Activated naive CD8-positive, alpha-beta T cell treated with anti-CD3 and anti-CD28 coated beads, Interleukin-2, amount 10 ng/mL, durations not matched to agents 7 days and 5 days (primary cell): Measurements from ENCODE around the gene HES5. TPM values are rescaled to one million over a fixed set of nuclear protein-coding genes. Genes with fewer than 3 reads are reported as not detected.

ENCODE experiments used
- ATAC-seq: fragments of 150-1000 bp; cut with Tn5 transposase; one replicate; pipeline ENCODE4 v1.10.0; 2021; ENCODE audit warnings: low read depth, moderate library complexity
- POLR2A ChIA-PET: fragments of 350-600 bp; sonication (Branson Sonifier 250); formaldehyde crosslinking; loops from one replicate; lab custom pipeline; 2021; ENCODE audit warnings: antibody characterized with exemption; lab: Charles Lee
- DNase-seq: peaks from one replicate; pipeline ENCODE4 v3.0.0; 2021
- H3K27ac Mint-ChIP-seq: one replicate; pipeline ENCODE4 v1.8.0; 2022; ENCODE audit warnings: mild to moderate bottlenecking, mixed read lengths
- H3K27me3 Mint-ChIP-seq: one replicate; pipeline ENCODE4 v1.8.0; 2022; ENCODE audit warnings: mild to moderate bottlenecking, moderate library complexity, mixed read lengths
- H3K36me3 Mint-ChIP-seq: one replicate; pipeline ENCODE4 v1.8.0; 2021; ENCODE audit warnings: mild to moderate bottlenecking, mixed read lengths
- H3K4me1 Mint-ChIP-seq: one replicate; pipeline ENCODE4 v1.8.0; 2021; ENCODE audit warnings: mixed read lengths
- H3K4me3 Mint-ChIP-seq: one replicate; pipeline ENCODE4 v1.8.0; 2022; ENCODE audit warnings: mild to moderate bottlenecking, moderate library complexity, mixed read lengths
- H3K9me3 Mint-ChIP-seq: one replicate; pipeline ENCODE4 v1.8.0; 2021; ENCODE audit warnings: mixed read lengths
- total RNA-seq, 2 experiments: library from RNA; stranded (reverse); gene quantifications; one replicate each; pipeline ENCODE4 v1.2.3, GENCODE V29; 2021

Gene HES5
- total RNA-seq, 2 experiments from 2014 or later = not detected

DNA sequence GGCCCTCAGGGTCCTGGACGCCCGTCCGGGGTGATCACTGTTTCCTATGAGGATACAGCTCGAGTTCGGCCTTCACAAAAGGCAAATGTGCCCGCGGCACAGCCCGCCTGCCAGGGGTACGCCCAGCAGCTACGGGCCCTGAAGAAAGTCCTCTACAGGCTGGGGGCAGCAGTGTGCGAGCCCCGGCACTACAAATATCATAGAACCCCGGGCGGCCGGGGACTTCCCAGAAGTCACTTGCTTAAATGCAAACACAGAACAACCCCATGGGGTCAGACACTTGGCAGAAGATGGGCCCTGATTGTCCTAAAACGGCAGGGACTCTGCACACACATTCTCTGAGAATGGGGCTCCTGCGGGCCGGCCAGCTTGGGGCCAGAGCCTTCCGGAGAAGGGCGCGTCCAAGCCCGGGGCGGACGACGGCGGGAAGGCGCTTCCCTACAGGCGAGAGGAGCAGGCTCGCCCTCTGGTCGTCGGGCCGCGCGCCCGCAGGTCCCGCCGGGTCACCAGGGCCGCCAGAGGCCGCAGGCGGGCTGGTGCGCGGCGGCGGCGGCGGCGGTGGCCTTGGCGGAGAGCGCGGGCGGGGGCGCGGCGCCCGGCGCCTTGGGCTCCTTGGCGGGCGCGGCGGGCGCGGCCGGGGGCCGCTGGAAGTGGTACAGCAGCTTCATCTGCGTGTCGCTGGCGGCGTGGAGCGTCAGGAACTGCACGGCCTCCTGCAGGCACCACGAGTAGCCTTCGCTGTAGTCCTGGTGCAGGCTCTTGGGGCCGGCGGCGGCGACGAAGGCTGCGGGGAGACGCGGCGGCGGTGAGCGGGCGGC, 888 bp downstream of the HES5 start:
- DNase-seq (peak; percentile 51), ATAC-seq (no peak)
- H3K27me3 Mint-ChIP-seq = peaks cover 16% of the 10 kb centered on the region
- H3K4me3 Mint-ChIP-seq = peak overlapping the region; percentile 59
- peak overlapping the region; percentile 9 for H3K27ac Mint-ChIP-seq
- no peaks in the 10 kb centered on the region for H3K36me3 Mint-ChIP-seq
- H3K9me3 Mint-ChIP-seq = no peaks in the 10 kb centered on the region
- POLR2A ChIA-PET = interaction anchor here (4.6 kb wide), 1 partner anchor 17 kb away, joined by 32 read pairs; no protein-coding TSS in a partner anchor
- peaks cover 20% of the 10 kb centered on the region for H3K4me1 Mint-ChIP-seq

DNA sequence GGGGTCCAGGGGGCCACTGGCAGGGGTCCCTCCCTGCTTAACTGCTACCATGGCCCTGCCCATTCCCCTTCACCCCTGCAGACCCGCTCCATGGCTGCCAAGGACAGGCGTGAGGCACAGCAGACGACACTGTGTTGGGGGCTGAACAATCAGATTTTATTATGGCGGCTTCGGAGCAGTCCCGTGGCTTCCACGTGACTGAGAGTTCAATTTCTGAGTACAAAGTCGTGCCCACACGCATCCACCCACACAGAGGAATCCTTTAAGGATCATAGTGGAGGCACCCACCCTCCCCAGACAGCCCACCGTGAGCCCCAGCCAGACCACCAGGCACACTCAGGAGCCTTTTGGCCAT, 1.5 kb downstream of the HES5 start:
- Mint-ChIP-seq H3K27ac (no peak overlapping the region), H3K4me3 (no peak overlapping the region), H3K4me1 (peaks cover 24% of the 10 kb centered on the region)

DNA sequence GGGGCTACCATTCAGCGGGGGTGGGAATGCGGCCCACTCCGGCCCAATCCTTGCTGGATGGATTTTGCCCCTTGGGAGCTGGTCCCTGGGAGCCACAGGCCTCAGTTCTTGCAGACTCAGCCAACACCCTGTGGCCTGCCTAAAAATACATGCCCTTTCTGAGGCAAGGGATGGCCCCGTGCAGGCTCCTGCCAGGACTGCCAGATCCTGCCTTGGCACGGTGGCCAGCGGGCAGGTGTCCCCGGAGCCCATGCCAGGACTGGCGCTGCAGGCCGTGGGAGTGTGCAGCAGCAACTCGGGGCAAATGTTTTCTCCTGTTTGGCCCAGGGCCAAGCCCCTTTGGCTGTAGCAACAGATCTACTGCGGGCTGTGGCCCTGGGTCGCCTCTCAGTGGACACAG, 2.0 kb downstream of the HES5 start:
- no peak overlapping the region for H3K4me3 Mint-ChIP-seq
- POLR2A ChIA-PET = no interaction called here
- no peak for DNase-seq
- peaks cover 29% of the 10 kb centered on the region for H3K4me1 Mint-ChIP-seq
- no peaks in the 10 kb centered on the region for H3K36me3 Mint-ChIP-seq
- H3K27me3 Mint-ChIP-seq = peaks cover 16% of the 10 kb centered on the region
- no peak for ATAC-seq
- no peak overlapping the region for H3K27ac Mint-ChIP-seq
- no peaks in the 10 kb centered on the region for H3K9me3 Mint-ChIP-seq

More for the DNA sequence above, 1.5 kb downstream of the HES5 start:
- Mint-ChIP-seq H3K9me3 (no peaks in the 10 kb centered on the region), H3K27me3 (peaks cover 16% of the 10 kb centered on the region), H3K36me3 (no peaks in the 10 kb centered on the region)
- ATAC-seq (no peak), DNase-seq (no peak)
- POLR2A ChIA-PET = interaction anchor here (4.6 kb wide), 1 partner anchor 18 kb away, joined by 32 read pairs; no protein-coding TSS in a partner anchor

DNA sequence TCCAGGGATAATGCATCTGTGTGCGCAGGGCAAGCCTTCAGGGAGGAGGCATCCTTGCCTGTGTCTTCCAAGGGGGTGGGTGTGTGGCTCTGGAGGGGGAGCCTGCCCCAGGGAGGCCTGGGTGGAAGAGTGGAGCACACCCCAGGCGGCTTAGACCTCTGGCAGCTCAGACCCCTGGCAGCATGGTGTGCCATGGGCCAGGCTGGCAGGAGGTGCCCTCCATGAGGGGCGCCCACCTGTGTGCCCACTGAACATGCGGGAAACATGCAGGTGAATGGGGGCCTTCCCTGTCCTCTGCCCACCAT, 2.6 kb downstream of the HES5 start:
- Mint-ChIP-seq H3K9me3 (no peaks in the 10 kb centered on the region), H3K36me3 (no peaks in the 10 kb centered on the region), H3K4me3 (no peak overlapping the region), H3K27ac (no peak overlapping the region), H3K27me3 (peaks cover 16% of the 10 kb centered on the region), H3K4me1 (peaks cover 32% of the 10 kb centered on the region)
- no peak for ATAC-seq
- POLR2A ChIA-PET = interaction anchor here (2.0 kb wide), 1 partner anchor 14 kb away, joined by 4 read pairs; no protein-coding TSS in a partner anchor
- no peak for DNase-seq

DNA sequence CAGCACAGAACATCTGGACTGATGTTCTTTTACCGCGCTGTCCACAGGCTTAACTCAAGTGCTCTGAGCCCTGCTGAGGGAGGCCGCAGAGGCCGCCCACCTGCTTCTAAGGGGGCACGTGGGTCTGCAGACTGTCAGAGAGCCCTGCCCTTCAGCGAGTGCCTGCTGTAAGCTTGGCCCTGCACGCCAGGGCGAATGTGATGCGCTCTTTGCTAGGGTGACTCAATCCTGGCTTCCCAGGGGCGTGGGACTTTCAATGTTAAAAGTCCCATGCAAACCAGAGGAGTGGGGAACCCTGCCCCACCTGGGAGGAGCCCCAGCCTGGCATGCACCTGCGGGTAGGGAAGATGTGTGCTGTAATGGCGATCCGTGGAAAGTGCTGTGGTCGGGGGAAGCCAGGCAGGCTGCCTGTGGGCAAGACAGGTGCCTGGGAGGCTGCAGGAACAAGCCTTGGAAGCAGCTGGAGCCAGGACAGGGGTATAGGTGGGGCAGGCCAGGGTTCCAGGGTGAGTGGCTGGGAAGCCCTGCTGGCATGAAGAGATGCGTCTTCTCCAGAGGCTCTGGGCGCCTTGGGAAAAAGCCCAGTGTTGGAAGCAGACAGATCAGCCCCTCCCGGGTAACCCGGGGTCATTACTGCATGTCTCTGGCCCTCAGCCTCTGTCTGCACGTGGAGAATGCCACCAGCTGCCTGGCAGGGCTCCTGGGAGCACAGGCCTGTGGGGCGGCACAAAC, 3.1 kb downstream of the HES5 start:
- Mint-ChIP-seq H3K9me3 (no peaks in the 10 kb centered on the region), H3K4me1 (peaks cover 35% of the 10 kb centered on the region), H3K27ac (no peak overlapping the region), H3K36me3 (no peaks in the 10 kb centered on the region), H3K27me3 (peaks cover 16% of the 10 kb centered on the region), H3K4me3 (peak overlapping the region; percentile 33)
- peak; percentile 4 for ATAC-seq
- POLR2A ChIA-PET = interaction anchor here (1.0 to 4.2 kb wide), 8 partner anchors 8 to 136 kb away, joined by 4 to 128 read pairs (median 20); partner anchors contain the start of genes MORN1, PEX10, PRXL2B and RER1
- no peak for DNase-seq

DNA sequence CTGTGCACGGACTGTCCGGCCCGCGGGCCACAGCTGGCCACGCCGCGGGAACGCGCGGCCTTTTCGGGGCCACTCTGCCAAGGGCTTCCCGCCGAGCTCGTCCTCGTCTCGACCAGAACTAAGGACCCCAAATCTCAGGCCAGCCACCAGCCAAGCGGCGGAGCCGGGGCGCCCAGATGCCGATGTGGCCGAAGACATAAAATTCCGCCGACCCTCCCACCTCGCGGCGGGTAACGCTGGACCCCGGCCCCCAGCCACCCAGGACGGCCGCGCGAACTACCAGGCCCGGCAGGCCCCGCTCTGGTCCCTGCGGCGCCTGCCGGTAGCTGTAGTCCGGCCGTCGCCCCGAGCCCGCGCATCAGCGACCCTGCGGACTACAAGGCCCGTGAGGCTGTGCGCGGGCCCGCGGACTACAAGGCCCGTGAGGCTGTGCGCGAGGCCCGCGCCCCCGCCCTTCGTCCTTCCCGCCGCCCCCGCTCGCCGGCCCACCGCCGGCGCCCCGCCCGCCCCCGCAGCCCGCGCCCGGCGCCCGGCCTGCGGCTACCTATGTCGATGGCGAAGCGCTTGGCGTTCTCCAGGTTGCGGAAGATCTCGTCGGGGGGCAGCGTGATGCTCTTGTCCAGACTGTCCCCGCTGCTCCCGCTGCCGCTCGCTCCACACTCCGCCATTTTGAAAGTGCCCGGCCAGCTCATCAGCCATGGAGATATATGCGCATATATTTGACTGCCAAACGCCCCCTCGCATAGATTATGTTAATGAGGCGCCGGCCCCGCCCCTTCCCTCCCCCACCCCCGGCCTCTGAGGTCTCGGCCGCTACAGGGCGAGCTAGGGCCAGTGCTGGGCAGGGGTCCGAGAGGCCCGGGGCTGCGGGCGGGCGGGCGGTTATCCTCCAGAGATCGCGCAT, 3.9 kb downstream of the HES5 start, which contains the start of gene PANK4:
Gene PANK4 (minus strand): TSS at position 677 of the 904 bp plus-strand sequence. CDS start 9 bp downstream, at position 668.
- H3K4me1 Mint-ChIP-seq = peaks cover 35% of the 10 kb centered on the region
- POLR2A ChIA-PET = interaction anchor here (0.6 to 4.2 kb wide), 14 partner anchors 8 to 331 kb away, joined by 3 to 128 read pairs (median 4); partner anchors contain the start of genes MORN1, PEX10, PRXL2B and RER1
- no peaks in the 10 kb centered on the region for H3K36me3 Mint-ChIP-seq

DNA sequence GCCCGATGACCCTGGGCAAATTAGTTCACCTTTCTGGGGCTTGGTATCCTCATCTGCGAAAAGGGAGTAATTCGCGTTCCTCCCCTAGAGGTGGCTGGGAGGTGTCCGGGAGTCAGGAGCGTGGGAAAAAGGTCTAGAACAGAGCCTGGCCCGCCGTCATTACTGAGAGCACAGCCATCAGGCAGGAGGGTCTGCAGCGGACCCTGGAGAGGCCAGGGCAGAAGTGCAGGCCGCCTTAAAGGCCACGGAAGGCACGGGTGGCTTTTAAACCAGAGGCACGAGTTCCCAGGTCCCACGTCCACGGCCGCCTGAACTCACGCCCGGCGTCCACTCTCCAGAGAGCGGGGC, 4.5 kb downstream of the HES5 start:
- Mint-ChIP-seq H3K27ac (peak overlapping the region; percentile 92), H3K36me3 (no peaks in the 10 kb centered on the region), H3K9me3 (no peaks in the 10 kb centered on the region), H3K4me1 (peaks cover 33% of the 10 kb centered on the region), H3K4me3 (peak overlapping the region; percentile 86), H3K27me3 (peaks cover 10% of the 10 kb centered on the region)
- POLR2A ChIA-PET = interaction anchor here (0.6 to 4.2 kb wide), 14 partner anchors 8 to 331 kb away, joined by 3 to 128 read pairs (median 4); partner anchors contain the start of genes MORN1, PEX10, PRXL2B and RER1
- no peak for ATAC-seq
- no peak for DNase-seq

More for the DNA sequence above, 3.9 kb downstream of the HES5 start, which contains the start of gene PANK4:
- H3K27ac Mint-ChIP-seq = peak within 1 kb of the TSS; percentile 96
- peak within 1 kb of the TSS; percentile 86 for H3K4me3 Mint-ChIP-seq
- ATAC-seq (peak; percentile 85), DNase-seq (peak; percentile 92)
- H3K27me3 Mint-ChIP-seq = peaks cover 16% of the 10 kb centered on the region
- no peaks in the 10 kb centered on the region for H3K9me3 Mint-ChIP-seq

DNA sequence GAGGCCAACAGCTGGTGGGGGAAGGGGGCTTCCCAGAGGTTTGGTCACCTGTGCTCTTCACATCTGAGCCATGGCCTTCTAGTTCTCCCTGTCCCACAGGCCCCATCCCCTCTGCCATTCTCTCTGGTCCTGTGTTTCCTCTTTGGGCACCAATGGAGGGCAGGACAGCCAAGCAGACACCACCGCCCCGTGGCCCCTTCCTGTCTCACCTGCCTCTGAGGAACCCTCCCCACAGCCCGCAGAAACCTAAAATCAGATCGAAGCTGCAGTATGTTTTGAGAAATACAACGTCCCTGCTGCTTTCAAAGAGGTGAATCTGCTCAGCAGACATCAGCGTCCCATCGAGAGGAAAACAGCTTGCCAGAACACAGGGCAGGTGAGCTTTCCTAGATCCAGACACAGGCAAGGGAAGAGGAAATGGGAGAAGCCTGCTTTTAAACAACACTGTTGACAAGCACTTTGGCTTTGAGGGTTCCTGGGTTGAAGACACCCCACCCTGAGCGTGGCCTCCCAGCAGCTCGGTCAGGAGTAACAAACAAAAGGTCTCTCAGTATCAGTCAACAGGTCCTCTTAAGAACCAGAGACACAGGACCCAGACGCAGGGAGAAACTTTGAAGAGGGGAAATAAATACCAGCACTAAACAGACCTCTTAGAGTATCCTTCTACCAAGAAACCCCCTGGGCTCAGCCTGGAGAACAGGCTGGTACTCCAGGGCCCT, 6.0 kb downstream of the HES5 start:
- ATAC-seq = peak; percentile 34
- Mint-ChIP-seq H3K27ac (peak overlapping the region; percentile 92), H3K27me3 (peaks cover 9% of the 10 kb centered on the region), H3K36me3 (peaks cover 1% of the 10 kb centered on the region), H3K4me1 (peaks cover 32% of the 10 kb centered on the region), H3K4me3 (peak overlapping the region; percentile 86), H3K9me3 (no peaks in the 10 kb centered on the region)
- POLR2A ChIA-PET = interaction anchor here (0.7 to 4.2 kb wide), 13 partner anchors 17 to 325 kb away, joined by 3 to 128 read pairs (median 4); partner anchors contain the start of genes MORN1, PEX10, PRXL2B and RER1
- DNase-seq = peak; percentile 75

DNA sequence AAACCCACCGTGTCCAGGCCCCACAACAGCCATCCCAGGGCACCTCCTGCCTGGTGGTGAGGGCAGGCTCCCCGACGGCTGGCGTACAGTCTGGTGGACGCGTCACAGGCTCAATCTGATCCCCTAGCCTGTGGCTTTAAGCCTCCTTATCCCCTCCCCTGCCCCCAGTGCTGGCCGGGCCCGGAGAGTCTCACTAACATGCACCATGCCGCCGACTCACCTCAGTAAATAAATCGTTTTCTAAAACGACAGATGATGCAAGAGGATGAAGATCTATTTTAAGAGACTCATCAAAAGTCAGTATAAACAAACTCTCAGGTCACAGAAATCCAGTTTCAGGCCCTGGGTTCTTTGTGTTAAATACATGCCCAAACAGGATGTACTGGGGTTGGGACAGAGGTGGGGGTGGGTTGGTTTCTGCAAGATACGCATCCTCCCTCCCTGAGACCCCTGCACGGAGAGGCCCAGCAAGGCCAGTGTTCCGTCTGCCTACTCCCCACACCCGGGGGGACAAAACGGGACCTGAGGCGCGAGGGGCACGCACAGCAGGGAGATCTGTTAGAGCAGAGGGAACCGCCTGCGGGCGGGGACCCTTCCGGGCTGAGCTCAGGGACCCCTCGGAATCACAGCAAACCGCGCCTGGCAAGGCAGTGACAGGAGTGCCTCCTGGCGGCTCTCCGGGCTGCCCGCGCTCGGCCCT, 6.7 kb downstream of the HES5 start:
- POLR2A ChIA-PET = interaction anchor here (0.9 to 4.2 kb wide), 9 partner anchors 18 to 110 kb away, joined by 3 to 128 read pairs (median 8); partner anchors contain the start of genes PEX10, PRXL2B and TNFRSF14
- peaks cover 2% of the 10 kb centered on the region for H3K27me3 Mint-ChIP-seq
- H3K4me3 Mint-ChIP-seq = peak overlapping the region; percentile 86
- H3K27ac Mint-ChIP-seq = peak overlapping the region; percentile 92
- H3K36me3 Mint-ChIP-seq = peaks cover 6% of the 10 kb centered on the region
- H3K4me1 Mint-ChIP-seq = peaks cover 30% of the 10 kb centered on the region
- peak; percentile 77 for DNase-seq
- ATAC-seq = peak; percentile 17
- no peaks in the 10 kb centered on the region for H3K9me3 Mint-ChIP-seq

DNA sequence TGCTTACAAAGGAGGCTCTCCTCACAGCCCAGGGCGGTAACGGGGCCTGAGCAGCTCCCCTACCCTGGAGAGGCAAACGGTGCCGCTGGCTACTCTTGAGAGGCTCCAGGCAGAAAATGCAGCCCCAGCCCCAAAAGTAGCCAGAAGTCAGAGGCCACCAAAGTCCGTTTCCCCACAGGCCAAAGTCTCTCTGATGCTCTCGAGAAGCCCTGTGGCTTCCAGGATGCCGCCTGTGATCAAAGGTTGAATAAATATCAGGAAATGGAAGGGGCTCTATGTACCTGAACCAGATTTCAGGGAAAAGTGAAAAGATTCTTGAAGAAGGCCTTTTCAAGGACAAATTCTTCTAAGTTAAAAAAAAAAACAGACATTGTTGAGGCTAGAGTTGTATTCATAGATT, 7.8 kb downstream of the HES5 start:
- Mint-ChIP-seq H3K9me3 (no peaks in the 10 kb centered on the region), H3K4me3 (no peak overlapping the region), H3K36me3 (peaks cover 7% of the 10 kb centered on the region), H3K4me1 (peaks cover 30% of the 10 kb centered on the region), H3K27me3 (peaks cover 2% of the 10 kb centered on the region), H3K27ac (no peak overlapping the region)
- no peak for DNase-seq
- POLR2A ChIA-PET = no interaction called here
- no peak for ATAC-seq

DNA sequence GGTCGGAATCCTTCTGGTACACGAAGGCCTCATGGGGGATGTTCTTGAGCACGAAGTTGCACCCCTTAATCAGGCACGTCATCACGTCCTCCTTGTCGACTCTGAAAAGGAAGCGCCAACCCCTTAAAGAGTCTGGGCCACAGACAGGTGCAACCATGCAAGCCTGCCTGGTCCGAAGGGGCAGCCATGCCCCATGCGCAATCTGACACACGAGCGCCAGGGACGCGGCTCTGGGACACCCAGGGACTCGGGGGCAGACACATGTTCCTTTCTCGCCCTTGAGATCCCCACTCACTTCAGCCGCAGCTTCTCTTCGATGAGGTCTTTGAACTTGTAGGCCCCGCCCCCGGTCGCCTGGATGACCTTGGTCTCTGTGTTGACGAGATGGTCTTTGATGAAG, 9.3 kb downstream of the HES5 start:
- H3K9me3 Mint-ChIP-seq = no peaks in the 10 kb centered on the region
- peaks cover 7% of the 10 kb centered on the region for H3K36me3 Mint-ChIP-seq

More for the DNA sequence above, 9.3 kb downstream of the HES5 start:
- H3K27ac Mint-ChIP-seq = no peak overlapping the region
- H3K4me3 Mint-ChIP-seq = no peak overlapping the region
- ATAC-seq (no peak), DNase-seq (no peak)
- H3K4me1 Mint-ChIP-seq = peaks cover 25% of the 10 kb centered on the region
- H3K27me3 Mint-ChIP-seq = no peaks in the 10 kb centered on the region
- POLR2A ChIA-PET = interaction anchor here (1.3 kb wide), 1 partner anchor 25 kb away, joined by 3 read pairs; no protein-coding TSS in a partner anchor
